Islet precursor cell (in vitro differentiated cells): ENCODE measurements around the gene MAP1B.
"Not testable (repeated sequence)": the region's sequence is repeated elsewhere in the genome, so short reads cannot be mapped to it uniquely, and the experiment has no call there.

Experiments used
- DNase-seq: peaks from one replicate; pipeline ENCODE4 v3.0.0-alpha.2; 2018

The MAP1B gene

DNA sequence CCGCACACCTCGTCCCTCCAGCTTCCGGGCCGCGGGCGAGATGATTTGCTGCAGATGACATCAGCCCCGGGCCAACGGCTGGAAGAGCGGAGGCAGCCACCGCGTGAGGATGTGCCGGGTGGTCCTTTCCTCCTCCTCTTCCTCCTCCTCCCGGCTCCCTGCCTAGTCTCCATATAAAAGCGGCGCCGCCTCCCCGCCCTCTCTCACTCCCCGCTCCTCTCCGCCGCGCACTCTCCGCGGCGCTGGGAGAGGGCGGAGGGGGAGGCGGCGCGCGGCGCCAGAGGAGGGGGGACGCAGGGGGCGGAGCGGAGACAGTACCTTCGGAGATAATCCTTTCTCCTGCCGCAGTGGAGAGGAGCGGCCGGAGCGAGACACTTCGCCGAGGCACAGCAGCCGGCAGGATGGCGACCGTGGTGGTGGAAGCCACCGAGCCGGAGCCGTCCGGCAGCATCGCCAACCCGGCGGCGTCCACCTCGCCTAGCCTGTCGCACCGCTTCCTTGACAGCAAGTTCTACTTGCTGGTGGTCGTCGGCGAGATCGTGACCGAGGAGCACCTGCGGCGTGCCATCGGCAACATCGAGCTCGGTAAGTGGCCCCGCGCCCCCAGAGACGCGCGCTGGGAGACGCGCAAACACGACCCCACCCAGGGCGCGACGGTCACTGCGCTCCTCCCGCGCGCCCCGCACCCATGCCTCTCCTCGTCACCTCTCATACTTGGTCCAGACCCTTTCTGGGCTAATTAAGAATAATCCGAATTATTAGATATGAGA lies at the start of gene MAP1B:
TSS of gene MAP1B (plus strand) at position 345 of the 770 bp plus-strand sequence. CDS start at position 402, 57 bp downstream.
- peak; percentile 95 for DNase-seq

DNA sequence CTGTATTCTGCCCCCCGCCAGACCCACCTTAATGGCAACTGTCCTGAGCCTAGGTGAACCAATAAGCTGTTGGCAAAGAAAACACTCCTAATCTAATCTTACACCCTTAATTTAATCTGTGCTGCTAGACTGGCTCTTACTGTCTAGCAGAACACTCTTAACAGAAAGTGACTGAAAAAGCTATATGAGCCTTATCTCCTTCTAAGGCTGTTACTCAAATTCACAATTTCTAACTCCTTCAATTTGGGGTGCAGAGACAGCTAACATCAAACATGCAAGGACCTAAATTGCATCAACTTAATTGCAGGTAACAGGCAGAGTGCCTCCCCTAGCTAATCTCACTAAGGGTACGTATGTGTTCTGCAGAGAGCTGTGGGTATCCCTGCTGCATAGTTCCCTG lies 49.5 kb upstream of the MAP1B start:
- no peak for DNase-seq

- DNase-seq, result peak; percentile 68
Measured at GRCh38 chr5:72063219-72063819, 44.0 kb upstream of the MAP1B start.

GRCh38 chr5:72064801-72065570 lies 42.3 kb upstream of the MAP1B start:
- DNase-seq, result peak; percentile 82

DNA sequence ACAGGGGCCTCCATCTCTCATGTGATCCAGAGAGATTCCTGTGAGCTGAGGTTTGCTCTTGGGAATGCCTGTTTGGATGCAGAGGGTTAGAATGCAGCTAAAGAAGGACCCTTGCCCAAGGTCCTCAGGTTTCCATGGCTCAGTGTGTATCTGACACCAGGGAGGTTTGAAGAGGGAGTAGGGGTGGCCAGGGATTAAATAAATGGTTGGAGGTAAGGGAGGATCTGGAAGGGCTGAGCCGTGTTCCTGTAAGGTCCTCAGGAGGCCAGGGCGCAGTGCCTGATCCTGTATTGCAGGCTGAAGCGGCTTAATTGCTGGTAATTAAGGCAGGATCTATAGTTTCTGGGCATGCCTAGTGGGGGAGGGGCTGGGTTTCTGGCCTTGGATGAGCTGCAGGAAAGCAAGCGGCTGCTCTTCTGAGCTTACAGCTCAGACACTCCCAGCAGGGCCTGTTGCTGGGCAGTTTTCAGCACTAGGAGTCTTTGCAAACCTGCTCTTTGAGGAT lies 41.5 kb upstream of the MAP1B start:
- peak; percentile 97 for DNase-seq

- DNase-seq, result peak; percentile 78
Measured at GRCh38 chr5:72066705-72067107, 40.6 kb upstream of the MAP1B start.

- peak; percentile 95 for DNase-seq
Measured at GRCh38 chr5:72067682-72068470, 39.4 kb upstream of the MAP1B start.

- no peak for DNase-seq
Measured at GRCh38 chr5:72070529-72070928, 36.7 kb upstream of the MAP1B start.

DNA sequence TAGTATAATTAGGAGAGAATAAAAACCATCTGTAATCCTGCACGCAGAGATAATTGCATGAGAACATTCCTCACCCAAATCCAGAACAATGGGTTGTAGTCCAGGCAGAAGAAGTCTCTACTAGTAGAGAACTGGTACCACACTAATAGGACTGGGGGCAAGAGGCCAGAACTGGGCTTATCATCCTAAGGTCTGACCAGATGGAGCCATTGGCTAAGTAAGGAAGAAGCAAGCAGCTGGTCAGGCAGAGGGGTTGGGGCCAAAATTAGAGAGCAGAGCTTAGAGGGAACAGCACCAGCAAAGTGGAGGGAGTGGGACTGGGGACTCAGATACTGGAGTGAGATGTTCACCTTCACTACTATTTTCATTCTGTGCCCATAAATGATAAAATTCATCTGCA lies 35.4 kb upstream of the MAP1B start:
- no peak for DNase-seq

DNA sequence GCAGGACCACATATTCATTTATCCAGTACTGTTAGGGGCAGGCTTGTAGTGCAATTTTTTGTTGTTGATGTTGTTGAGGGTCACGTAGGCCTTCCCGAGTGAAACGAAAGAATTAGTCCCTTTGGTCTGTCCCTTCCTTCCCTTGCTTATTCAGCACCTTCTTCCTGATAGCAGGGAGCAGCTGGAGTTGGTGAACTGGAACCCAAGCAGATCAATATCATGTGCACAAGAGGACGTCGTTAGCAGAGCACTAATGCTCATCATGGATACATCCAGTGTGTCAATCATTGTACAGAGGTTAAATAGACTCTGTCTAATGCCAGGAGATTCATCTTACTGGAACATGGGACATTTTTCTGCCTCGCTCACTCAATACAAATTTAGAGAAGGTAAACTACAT lies 33.0 kb upstream of the MAP1B start:
- DNase-seq, result no peak

GRCh38 chr5:72075461-72075860 lies 31.8 kb upstream of the MAP1B start:
- DNase-seq, result no peak

GRCh38 chr5:72076621-72077300 lies 30.5 kb upstream of the MAP1B start:
- DNase-seq, result no peak

GRCh38 chr5:72077390-72077789 lies 29.9 kb upstream of the MAP1B start:
- DNase-seq, result no peak

- peak; percentile 89 for DNase-seq
Measured at GRCh38 chr5:72079288-72079687, 28.0 kb upstream of the MAP1B start.

- DNase-seq, result no peak
Measured at GRCh38 chr5:72082048-72082447, 25.2 kb upstream of the MAP1B start.

DNA sequence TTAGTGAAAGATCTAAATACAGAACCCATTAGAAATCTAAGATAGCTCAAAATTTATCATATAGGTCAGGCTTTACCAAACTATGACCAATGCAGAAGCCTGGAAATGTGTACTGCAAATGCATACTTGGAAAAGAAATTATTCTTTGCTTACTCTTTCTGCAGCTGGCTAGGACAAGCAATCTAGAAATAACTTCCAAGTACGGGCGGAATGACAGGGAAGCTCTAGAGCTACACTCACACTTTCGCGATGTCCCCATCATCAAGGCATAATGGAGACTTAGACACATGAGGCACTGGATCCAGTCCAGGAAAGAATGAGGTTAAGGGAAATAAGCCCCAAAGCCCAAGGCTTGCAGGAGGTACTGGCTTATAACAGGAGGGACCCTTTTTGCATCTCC lies 22.4 kb upstream of the MAP1B start:
- DNase-seq, result no peak

DNA sequence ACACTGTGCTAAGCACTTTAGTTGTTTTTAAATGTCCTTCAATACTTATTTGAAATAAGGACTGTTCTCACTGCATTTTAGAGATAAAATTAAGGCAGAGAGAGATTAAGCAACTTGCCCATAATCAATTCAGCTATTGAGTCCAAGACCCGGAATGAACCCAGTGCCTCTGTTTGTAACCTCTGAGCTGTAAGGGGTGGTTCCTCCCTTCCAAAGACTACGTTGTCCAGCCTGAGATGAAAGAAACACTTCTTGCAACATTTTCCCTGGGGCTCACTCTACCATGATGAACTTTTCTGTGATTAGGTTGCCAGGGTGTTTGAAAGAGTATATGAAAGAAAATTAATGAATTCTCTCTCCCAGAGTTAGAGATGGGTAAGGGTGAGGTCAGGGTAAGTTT lies 22.0 kb upstream of the MAP1B start:
- no peak for DNase-seq

- not testable (repeated sequence) for DNase-seq
Measured at GRCh38 chr5:72089713-72090112, 17.6 kb upstream of the MAP1B start.

DNA sequence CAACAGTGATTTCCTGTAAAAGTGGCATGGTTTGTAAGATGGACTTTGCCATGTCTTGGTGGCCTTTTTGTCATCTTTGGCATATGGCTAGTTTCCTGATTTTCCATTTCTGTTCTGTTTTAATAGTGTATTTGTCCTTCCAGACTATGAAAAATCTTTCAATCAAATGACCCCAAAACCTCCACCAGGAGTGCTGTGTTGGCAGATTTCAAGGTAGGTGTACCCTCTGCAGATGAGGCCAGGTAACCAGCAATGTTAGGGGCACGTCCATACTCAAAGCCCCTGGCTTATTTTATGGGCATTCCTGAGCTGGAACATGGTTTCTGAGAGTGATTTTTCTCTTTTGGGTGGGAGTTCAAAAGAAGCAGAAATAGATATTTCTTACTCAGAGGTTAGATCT lies 15.2 kb upstream of the MAP1B start:
- no peak for DNase-seq

DNA sequence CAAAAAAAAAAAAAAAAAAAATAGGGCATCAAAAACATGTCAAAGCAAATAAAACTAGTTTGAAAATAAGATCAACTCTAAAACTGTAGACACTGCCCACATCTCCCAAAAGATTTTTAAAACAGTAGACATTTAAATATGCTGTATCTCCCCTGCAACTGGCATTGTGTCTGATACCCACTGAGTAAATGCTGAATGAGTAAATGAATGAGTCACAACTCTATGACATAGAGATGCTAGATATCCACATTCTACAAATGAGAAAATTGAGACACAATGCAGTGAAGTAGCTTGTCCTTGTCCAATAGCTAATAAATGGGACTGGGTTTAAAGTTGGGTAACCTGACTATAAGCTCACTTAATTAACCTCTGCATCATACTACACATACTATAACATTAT lies 14.1 kb upstream of the MAP1B start:
- DNase-seq, result no peak

- DNase-seq, result no peak
Measured at GRCh38 chr5:72093824-72094223, 13.5 kb upstream of the MAP1B start.

GRCh38 chr5:72096602-72097188 lies 10.6 kb upstream of the MAP1B start:
- DNase-seq, result no peak
